PC-9 (cell line): ENCODE results near the gene USP22.

Experiments used
- CTCF ChIP-seq: fragments of 200-600 bp; sonication (generic); conservative IDR thresholded peaks from 2 replicates; pipeline ENCODE4 v1.6.1; 2017; ENCODE audit warnings: mixed run types, antibody characterized with exemption, mild to moderate bottlenecking, moderate library complexity
- EZH2 ChIP-seq: fragments of 200-600 bp; sonication (generic); IDR thresholded peaks from 2 replicates; pipeline ENCODE4 v1.8.0; 2017; ENCODE audit warnings: antibody characterized with exemption, low read depth

- TF ChIP-seq CTCF (no peak), EZH2 (no peak)
Observed at GRCh38 chr17:21036361-21036881, 6.4 kb downstream of the USP22 start.
